HepG2 (cell line): ENCODE measurements around the gene RNU6-1. TPM values are rescaled to one million over a fixed set of nuclear protein-coding genes. Genes with fewer than 3 reads are reported as not detected.
A peak's percentile ranks its signal among the peaks of the same experiment; 100 is the strongest.

Experiments used
- ATAC-seq: fragments of 200-7000 bp; cut with Tn5 transposase; 3 replicates; pipeline ENCODE4 v1.9.1; 2020; ENCODE audit warnings: mild to moderate bottlenecking, moderate library complexity
- BruUV-seq: library from RNA; stranded (reverse); fragments of 400-500 nt; replicated peaks from 2 replicates; lab custom pipeline; 2021; lab: Mats Ljungman, UMichigan
- CTCF ChIA-PET: fragments of 300-600 bp; formaldehyde crosslinking; extraction: SDS; loops from one replicate; lab custom pipeline; 2021; ENCODE audit warnings: low total read pairs, inconsistent platforms, low intra/inter-chr PET ratio; lab: Yijun Ruan, JAX
- POLR2A ChIA-PET: fragments of 350-600 bp; sonication (Branson Sonifier 250); formaldehyde crosslinking; loops from one replicate; lab custom pipeline; 2020; ENCODE audit warnings: antibody characterized with exemption, inconsistent platforms; lab: Yijun Ruan, JAX
- DNase-seq: peaks from one replicate; pipeline ENCODE4 v3.0.0-alpha.2; 2015; ENCODE audit warnings: low spot score
- FAIRE-seq: peaks from 3 replicates; lab custom pipeline; 2011; peaks lifted over from hg19 to GRCh38; lab: Jason Lieb, UNC
- H2AFZ ChIP-seq: one replicate; pipeline ENCODE4 v1.6.1; 2011; ENCODE audit warnings: low read length, inconsistent platforms
- H3K27ac ChIP-seq: fragments of 300-600 bp; 3 replicates; pipeline ENCODE4 v1.8.0; 2011; ENCODE audit warnings: mixed run types, mild to moderate bottlenecking, mixed read lengths, low read length, inconsistent platforms; ENCODE audit not compliant: insufficient read depth; ENCODE audit errors: extremely low read length
- H3K27me3 ChIP-seq, 2 experiments: fragments of 200-600 bp in 1 of 2; 2 replicates in 1 of 2; 3 replicates in 1 of 2; pipeline versions ENCODE4 v1.6.0 to v1.8.0; 2011; ENCODE audit warnings: low read length in 2 of 2, mild to moderate bottlenecking in 2 of 2, moderate library complexity in 2 of 2, inconsistent platforms in 1 of 2; ENCODE audit not compliant: insufficient read depth in 2 of 2, control insufficient read depth in 1 of 2
- H3K36me3 ChIP-seq, 2 experiments: fragments of 200-600 bp in 1 of 2; replicated peaks in 1 of 2; 2 replicates in 1 of 2; 3 replicates in 1 of 2; pipeline versions ENCODE4 v1.5.1 to v1.8.0; 2011; ENCODE audit warnings: low read length in 2 of 2, inconsistent platforms in 1 of 2; ENCODE audit not compliant: insufficient read depth in 2 of 2, control insufficient read depth in 1 of 2
- H3K4me1 ChIP-seq: 2 replicates; pipeline ENCODE4 v1.5.1; 2012; ENCODE audit warnings: low read length, inconsistent platforms; ENCODE audit not compliant: insufficient read depth
- H3K4me2 ChIP-seq: 2 replicates; pipeline ENCODE4 v1.6.0; 2011; ENCODE audit warnings: low read depth, low read length, inconsistent platforms
- H3K4me3 ChIP-seq, 3 experiments: fragments of 200-600 bp in 1 of 3; sonication (generic), shearing (Covaris generic) in 1 of 3; replicated peaks in 1 of 3; 2 replicates each; pipeline ENCODE4 v1.5.1; 2011 to 2016; ENCODE audit warnings: low read length in 3 of 3, inconsistent platforms in 2 of 3, low read depth in 2 of 3, mild to moderate bottlenecking in 2 of 3, control low read depth in 1 of 3, mixed read lengths in 1 of 3; ENCODE audit not compliant: insufficient read depth in 1 of 3
- H3K79me2 ChIP-seq: one replicate; pipeline ENCODE4 v1.6.1; 2011; ENCODE audit warnings: low read length, inconsistent platforms; ENCODE audit not compliant: insufficient read depth
- H3K9ac ChIP-seq: 2 replicates; pipeline ENCODE4 v1.6.0; 2011; ENCODE audit warnings: mild to moderate bottlenecking, low read depth, low read length, inconsistent platforms; ENCODE audit not compliant: insufficient read depth
- H3K9me3 ChIP-seq: 2 replicates; pipeline ENCODE4 v1.5.1; 2012; ENCODE audit warnings: mild to moderate bottlenecking, low read length
- H4K20me1 ChIP-seq: 2 replicates; pipeline ENCODE4 v1.6.0; 2011; ENCODE audit warnings: inconsistent platforms, mild to moderate bottlenecking, low read length, moderate library complexity; ENCODE audit not compliant: insufficient read depth
- ATM ChIP-seq: fragments of 450-650 bp; IDR thresholded peaks from 2 replicates; pipeline ENCODE4 v1.7.1; 2017; ENCODE audit warnings: mild to moderate bottlenecking, borderline replicate concordance
- BRD4 ChIP-seq: sonication (generic); formaldehyde crosslinking; IDR thresholded peaks from 2 replicates; pipeline ENCODE4 v1.4.0; 2020; ENCODE audit warnings: missing genetic modification reagents
- DNMT1 ChIP-seq: sonication (generic); formaldehyde crosslinking; IDR thresholded peaks from 2 replicates; pipeline ENCODE4 v1.5.1; 2020; ENCODE audit warnings: mild to moderate bottlenecking, missing genetic modification reagents
- EHMT2 ChIP-seq: fragments of 200-600 bp; sonication (generic); IDR thresholded peaks from 2 replicates; pipeline ENCODE4 v1.7.0; 2017; ENCODE audit warnings: antibody characterized with exemption, low read depth, low read length, borderline replicate concordance
- ELF3 ChIP-seq: IDR thresholded peaks from 2 replicates; pipeline ENCODE4 v1.6.1; 2016; ENCODE audit warnings: missing genetic modification reagents, missing compliant biosample characterization
- FOSL1 ChIP-seq: sonication (generic); formaldehyde crosslinking; IDR thresholded peaks from 2 replicates; pipeline ENCODE4 v1.9.0; 2021; ENCODE audit warnings: missing genetic modification reagents, borderline replicate concordance
- GPN1 ChIP-seq: sonication (generic); formaldehyde crosslinking; IDR thresholded peaks from 2 replicates; pipeline ENCODE4 v1.5.1; 2020; ENCODE audit warnings: missing genetic modification reagents, borderline replicate concordance
- ISL2 ChIP-seq: sonication (generic); formaldehyde crosslinking; IDR thresholded peaks from 2 replicates; pipeline ENCODE4 v1.5.0; 2020; ENCODE audit warnings: missing genetic modification reagents
- MBNL3 ChIP-seq: fragments of 250-450 bp; sonication (Bioruptor Pico); conservative IDR thresholded peaks from 2 replicates; pipeline ENCODE4 v1.8.0; 2022; ENCODE audit warnings: mild to moderate bottlenecking, inconsistent platforms
- MTA3 ChIP-seq: sonication (generic); formaldehyde crosslinking; IDR thresholded peaks from 2 replicates; pipeline ENCODE4 v1.4.0; 2020; ENCODE audit warnings: missing genetic modification reagents
- SMC3 ChIP-seq: IDR thresholded peaks from 2 replicates; pipeline ENCODE4 v1.6.1; 2011; ENCODE audit warnings: low read length, improper control_type of control experiment
- SP1 ChIP-seq, 2 experiments: fragments of 450-650 bp in 1 of 2; sonication (generic) in 1 of 2; formaldehyde crosslinking in 1 of 2; IDR thresholded peaks; 2 replicates each; pipeline versions ENCODE4 v1.4.0 to v1.6.1; 2016 to 2020; ENCODE audit warnings: missing genetic modification reagents in 1 of 2
- ZNF205 ChIP-seq: IDR thresholded peaks from 2 replicates; pipeline ENCODE4 v1.6.1; 2018; ENCODE audit warnings: missing biosample characterization, missing genetic modification reagents
- ZNF335 ChIP-seq: sonication (generic); formaldehyde crosslinking; IDR thresholded peaks from 2 replicates; pipeline ENCODE4 v1.4.0; 2020; ENCODE audit warnings: missing genetic modification reagents
- ZNF616 ChIP-seq: sonication (generic); formaldehyde crosslinking; IDR thresholded peaks from 2 replicates; pipeline ENCODE4 v1.5.0; 2020; ENCODE audit warnings: low read depth, mild to moderate bottlenecking, missing genetic modification reagents
- ZNF644 ChIP-seq: IDR thresholded peaks from 2 replicates; pipeline ENCODE4 v1.6.1; 2016; ENCODE audit warnings: low read depth
- ZNF768 ChIP-seq: sonication (generic); formaldehyde crosslinking; IDR thresholded peaks from 2 replicates; pipeline ENCODE4 v1.4.0; 2020; ENCODE audit warnings: missing genetic modification reagents
- WGBS: methylation state at CpG from one replicate; pipeline ENCODE4 v1.1.6; 2017; ENCODE audit warnings: low lambda C conversion rate; 5-methylcytosine and 5-hydroxymethylcytosine counted together
- in situ Hi-C: cut with HindIII; loops from 2 replicates; pipeline ENCODE4 v1.10.0; 2017; ENCODE audit warnings: low pct_unique_long_range_greater_than_20kb; ENCODE audit not compliant: extremely low pct_ligation_motif_present
- intact Hi-C: fragments of 100-400 bp; cut with micrococcal nuclease; formaldehyde crosslinking; loops from one replicate; pipeline ENCODE4 v1.10.0; 2022; ENCODE audit not compliant: unreplicated experiment
- polyA plus RNA-seq, 8 experiments: library from polyadenylated mRNA; depleted of rRNA in 3 of 8; stranded (reverse) in 7 of 8; unstranded in 1 of 8; fragments of >200 nt; fragmentation: Illumina TruSeq in 4 of 8; extraction: Trizol in 4 of 8; gene quantifications; 2 replicates each; pipeline versions ENCODE4 v1.2.1 to v1.2.3, GENCODE V29; 2011 to 2016; ENCODE audit warnings: low read depth in 4 of 8, missing spikeins in 1 of 8, mixed read lengths in 1 of 8; ENCODE audit not compliant: insufficient read depth in 1 of 8
- total RNA-seq, 5 experiments: library from RNA; depleted of rRNA; stranded (reverse); fragments of >200 nt; fragmentation: Illumina TruSeq; extraction: Trizol; gene quantifications; 2 replicates each; pipeline ENCODE4 v1.2.3, GENCODE V29; 2016; ENCODE audit warnings: low read depth in 1 of 5
- TF ChIP-seq, protein P1 (sequence below): sonication (generic); formaldehyde crosslinking; IDR thresholded peaks from 2 replicates; pipeline ENCODE4 v1.9.0; 2021; ENCODE audit warnings: missing genetic modification reagents, mild to moderate bottlenecking, borderline replicate concordance
- TF ChIP-seq, protein P2 (sequence below): sonication (generic); formaldehyde crosslinking; IDR thresholded peaks from 2 replicates; pipeline ENCODE4 v1.4.0; 2020; ENCODE audit warnings: mild to moderate bottlenecking, missing genetic modification reagents
- TF ChIP-seq, protein P3 (sequence below): IDR thresholded peaks from 2 replicates; pipeline ENCODE4 v1.6.1; 2016; ENCODE audit warnings: mild to moderate bottlenecking
- TF ChIP-seq, protein P4 (sequence below): sonication (generic); formaldehyde crosslinking; IDR thresholded peaks from 2 replicates; pipeline ENCODE4 v1.4.0; 2020; ENCODE audit warnings: missing genetic modification reagents

RNU6-1 gene
- total and polyA plus RNA-seq, 2 of the 13 experiments (the other 11 are each of a cell fraction or from before 2014, with no cell fraction given): under 0.01 TPM; not detected in 1

DNA sequence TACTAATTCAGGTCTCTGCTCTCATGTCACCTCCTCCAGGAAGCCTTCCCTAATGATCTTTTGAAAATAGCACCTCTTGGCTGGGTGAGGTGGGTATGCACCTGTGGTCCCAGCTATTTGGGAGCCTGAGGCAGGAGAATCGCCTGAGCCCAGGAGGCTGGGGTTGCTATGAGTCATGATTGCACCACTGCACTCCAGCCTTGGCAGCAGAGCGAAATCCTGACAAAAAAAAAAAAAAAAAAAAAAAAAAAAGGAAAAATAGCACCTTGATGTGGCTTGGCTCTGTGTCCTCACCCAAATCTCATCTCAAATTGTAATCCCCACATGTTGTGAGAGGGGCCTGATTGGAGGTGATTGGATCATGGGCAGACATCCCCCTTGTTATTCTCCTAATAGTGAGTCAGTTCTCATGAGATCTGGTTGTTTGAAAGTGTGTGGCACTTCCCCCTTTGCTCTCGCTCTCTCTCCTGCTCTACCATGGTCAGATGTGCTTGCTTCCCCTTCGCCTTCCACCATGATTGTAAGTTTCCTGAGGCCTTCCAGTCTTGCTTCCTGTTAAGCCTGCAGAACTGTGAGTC lies 11.2 kb upstream of the RNU6-1 start:
- Histone ChIP-seq H3K9ac (peak overlapping the region; percentile 37), H4K20me1 (no peaks in the 10 kb centered on the region), H3K27ac (peak overlapping the region; percentile 38), H3K27me3 (no peaks in the 10 kb centered on the region), H3K79me2 (no peaks in the 10 kb centered on the region), H3K4me3 (peak overlapping the region; percentile 4 to 47 (median 6); a peak in 2 of 6 replicates), H3K36me3 (no peaks in the 10 kb centered on the region), H3K9me3 (no peaks in the 10 kb centered on the region), H3K4me1 (peaks cover 57% of the 10 kb centered on the region), H2AFZ (peak overlapping the region; percentile 55), H3K4me2 (peak overlapping the region; percentile 82)
- 25% methylated on average over 4 of the region's 4 CpGs for WGBS
- in situ Hi-C loops (no loop called here), intact Hi-C loops (no loop called here)
- DNase-seq (peak; percentile 51), ATAC-seq (peak; percentile 79), FAIRE-seq (no peak)
- ChIA-PET CTCF (no interaction called here), POLR2A (interaction anchor here (0.8 to 1.5 kb wide), 3 partner anchors 8 to 12 kb away, joined by 3 to 6 read pairs (median 4); no protein-coding TSS in a partner anchor)
- BruUV-seq: no TSS peak
- TF ChIP-seq, protein P1, sequence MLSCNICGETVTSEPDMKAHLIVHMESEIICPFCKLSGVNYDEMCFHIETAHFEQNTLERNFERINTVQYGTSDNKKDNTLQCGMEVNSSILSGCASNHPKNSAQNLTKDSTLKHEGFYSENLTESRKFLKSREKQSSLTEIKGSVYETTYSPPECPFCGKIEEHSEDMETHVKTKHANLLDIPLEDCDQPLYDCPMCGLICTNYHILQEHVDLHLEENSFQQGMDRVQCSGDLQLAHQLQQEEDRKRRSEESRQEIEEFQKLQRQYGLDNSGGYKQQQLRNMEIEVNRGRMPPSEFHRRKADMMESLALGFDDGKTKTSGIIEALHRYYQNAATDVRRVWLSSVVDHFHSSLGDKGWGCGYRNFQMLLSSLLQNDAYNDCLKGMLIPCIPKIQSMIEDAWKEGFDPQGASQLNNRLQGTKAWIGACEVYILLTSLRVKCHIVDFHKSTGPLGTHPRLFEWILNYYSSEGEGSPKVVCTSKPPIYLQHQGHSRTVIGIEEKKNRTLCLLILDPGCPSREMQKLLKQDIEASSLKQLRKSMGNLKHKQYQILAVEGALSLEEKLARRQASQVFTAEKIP (CRISPR knock-in tag): no peak
- TF ChIP-seq, protein P2, sequence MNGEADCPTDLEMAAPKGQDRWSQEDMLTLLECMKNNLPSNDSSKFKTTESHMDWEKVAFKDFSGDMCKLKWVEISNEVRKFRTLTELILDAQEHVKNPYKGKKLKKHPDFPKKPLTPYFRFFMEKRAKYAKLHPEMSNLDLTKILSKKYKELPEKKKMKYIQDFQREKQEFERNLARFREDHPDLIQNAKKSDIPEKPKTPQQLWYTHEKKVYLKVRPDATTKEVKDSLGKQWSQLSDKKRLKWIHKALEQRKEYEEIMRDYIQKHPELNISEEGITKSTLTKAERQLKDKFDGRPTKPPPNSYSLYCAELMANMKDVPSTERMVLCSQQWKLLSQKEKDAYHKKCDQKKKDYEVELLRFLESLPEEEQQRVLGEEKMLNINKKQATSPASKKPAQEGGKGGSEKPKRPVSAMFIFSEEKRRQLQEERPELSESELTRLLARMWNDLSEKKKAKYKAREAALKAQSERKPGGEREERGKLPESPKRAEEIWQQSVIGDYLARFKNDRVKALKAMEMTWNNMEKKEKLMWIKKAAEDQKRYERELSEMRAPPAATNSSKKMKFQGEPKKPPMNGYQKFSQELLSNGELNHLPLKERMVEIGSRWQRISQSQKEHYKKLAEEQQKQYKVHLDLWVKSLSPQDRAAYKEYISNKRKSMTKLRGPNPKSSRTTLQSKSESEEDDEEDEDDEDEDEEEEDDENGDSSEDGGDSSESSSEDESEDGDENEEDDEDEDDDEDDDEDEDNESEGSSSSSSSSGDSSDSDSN: no peak
- TF ChIP-seq ZNF205 (CRISPR knock-in tag) (no peak), ZNF768 (CRISPR knock-in tag) (no peak), DNMT1 (no peak), MTA3 (no peak), SMC3 (no peak), ZNF616 (CRISPR knock-in tag) (no peak), SP1 (IDR thresholded peaks at IDR 0.05) (no peak), SP1 (CRISPR knock-in tag; IDR thresholded peaks at IDR 0.05) (0 out of 2 replicates have a peak, but pooled peaks have one; percentile 30), FOSL1 (CRISPR knock-in tag) (0 out of 2 replicates have a peak, but pooled peaks have one; percentile 54), BRD4 (CRISPR knock-in tag) (no peak), MBNL3 (CRISPR knock-in tag) (no peak), ISL2 (CRISPR knock-in tag) (no peak), ZNF644 (CRISPR knock-in tag) (peak; percentile 56; the same call in 1 of the 2 replicates), EHMT2 (no peak), ZNF335 (no peak), ATM (no peak), GPN1 (CRISPR knock-in tag) (no peak), ELF3 (CRISPR knock-in tag) (0 out of 2 replicates have a peak, but pooled peaks have one; percentile 43)
- TF ChIP-seq, protein P3, sequence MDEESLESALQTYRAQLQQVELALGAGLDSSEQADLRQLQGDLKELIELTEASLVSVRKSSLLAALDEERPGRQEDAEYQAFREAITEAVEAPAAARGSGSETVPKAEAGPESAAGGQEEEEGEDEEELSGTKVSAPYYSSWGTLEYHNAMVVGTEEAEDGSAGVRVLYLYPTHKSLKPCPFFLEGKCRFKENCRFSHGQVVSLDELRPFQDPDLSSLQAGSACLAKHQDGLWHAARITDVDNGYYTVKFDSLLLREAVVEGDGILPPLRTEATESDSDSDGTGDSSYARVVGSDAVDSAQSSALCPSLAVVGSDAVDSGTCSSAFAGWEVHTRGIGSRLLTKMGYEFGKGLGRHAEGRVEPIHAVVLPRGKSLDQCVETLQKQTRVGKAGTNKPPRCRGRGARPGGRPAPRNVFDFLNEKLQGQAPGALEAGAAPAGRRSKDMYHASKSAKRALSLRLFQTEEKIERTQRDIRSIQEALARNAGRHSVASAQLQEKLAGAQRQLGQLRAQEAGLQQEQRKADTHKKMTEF (CRISPR knock-in tag): no peak
- TF ChIP-seq, protein P4, sequence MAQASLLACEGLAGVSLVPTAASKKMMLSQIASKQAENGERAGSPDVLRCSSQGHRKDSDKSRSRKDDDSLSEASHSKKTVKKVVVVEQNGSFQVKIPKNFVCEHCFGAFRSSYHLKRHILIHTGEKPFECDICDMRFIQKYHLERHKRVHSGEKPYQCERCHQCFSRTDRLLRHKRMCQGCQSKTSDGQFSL (CRISPR knock-in tag): no peak
